ENCODE results near the gene RBM18. TPM values are rescaled to one million over a fixed set of nuclear protein-coding genes. Genes with fewer than 3 reads are reported as not detected.
A peak's percentile ranks its signal among the peaks of the same experiment; 100 is the strongest.

Gene RBM18
- total RNA-seq, 6 experiments from 2014 or later: 25.6 to 30.5 (median 27.6) TPM

- DNase-seq: no peak
- H3K36me3 Mint-ChIP-seq (ENCODE audit: low read depth): no peaks in the 10 kb centered on the region
- no peaks in the 10 kb centered on the region for H3K4me1 Mint-ChIP-seq (ENCODE audit: low read depth)
- H3K27me3 Mint-ChIP-seq (ENCODE audit: insufficient read depth): peaks cover 11% of the 10 kb centered on the region
- no peak overlapping the region for H3K4me3 Mint-ChIP-seq
- TF ChIP-seq CTCF (IDR thresholded peaks at IDR 0.05): no peak
- H3K9me3 Mint-ChIP-seq: no peaks in the 10 kb centered on the region
- H3K27ac Mint-ChIP-seq: no peak overlapping the region
These were observed 30.5 kb downstream of the RBM18 start for GRCh38 chr9:122234022-122234748.

- Mint-ChIP-seq H3K36me3 (ENCODE audit: low read depth) (no peaks in the 10 kb centered on the region), H3K9me3 (no peaks in the 10 kb centered on the region), H3K27ac (no peak overlapping the region), H3K27me3 (ENCODE audit: insufficient read depth) (peaks cover 11% of the 10 kb centered on the region), H3K4me3 (no peak overlapping the region), H3K4me1 (ENCODE audit: low read depth) (no peaks in the 10 kb centered on the region)
- DNase-seq: no peak
- TF ChIP-seq CTCF (IDR thresholded peaks at IDR 0.05): no peak
These were observed 31.8 kb downstream of the RBM18 start for GRCh38 chr9:122232796-122233306.

DNA sequence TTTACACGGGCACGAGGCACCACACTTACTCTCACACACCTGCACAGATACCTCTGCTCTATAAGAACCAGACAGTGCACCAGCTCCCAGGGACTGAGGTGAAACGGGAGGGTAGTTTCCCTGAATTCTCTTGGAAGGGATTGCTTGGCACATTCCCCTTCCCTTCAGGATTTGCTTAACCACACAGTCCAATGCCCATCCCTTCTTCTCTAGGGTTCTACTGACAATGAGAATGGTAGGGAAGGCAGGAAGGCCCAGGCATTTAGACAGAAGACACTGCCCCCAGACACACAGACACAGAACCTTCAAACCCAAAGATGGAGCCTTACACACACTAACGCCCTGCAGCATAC is 35.2 kb downstream of the RBM18 start:
- no peak for TF ChIP-seq CTCF (IDR thresholded peaks at IDR 0.05)
- DNase-seq: no peak
- Mint-ChIP-seq H3K4me3 (no peak overlapping the region), H3K27me3 (ENCODE audit: insufficient read depth) (peaks cover 25% of the 10 kb centered on the region), H3K27ac (no peak overlapping the region), H3K4me1 (ENCODE audit: low read depth) (peaks cover 8% of the 10 kb centered on the region; the same call in 1 of the 2 replicates), H3K9me3 (no peaks in the 10 kb centered on the region), H3K36me3 (ENCODE audit: low read depth) (peaks cover 3% of the 10 kb centered on the region; the same call in 1 of the 2 replicates)

DNA sequence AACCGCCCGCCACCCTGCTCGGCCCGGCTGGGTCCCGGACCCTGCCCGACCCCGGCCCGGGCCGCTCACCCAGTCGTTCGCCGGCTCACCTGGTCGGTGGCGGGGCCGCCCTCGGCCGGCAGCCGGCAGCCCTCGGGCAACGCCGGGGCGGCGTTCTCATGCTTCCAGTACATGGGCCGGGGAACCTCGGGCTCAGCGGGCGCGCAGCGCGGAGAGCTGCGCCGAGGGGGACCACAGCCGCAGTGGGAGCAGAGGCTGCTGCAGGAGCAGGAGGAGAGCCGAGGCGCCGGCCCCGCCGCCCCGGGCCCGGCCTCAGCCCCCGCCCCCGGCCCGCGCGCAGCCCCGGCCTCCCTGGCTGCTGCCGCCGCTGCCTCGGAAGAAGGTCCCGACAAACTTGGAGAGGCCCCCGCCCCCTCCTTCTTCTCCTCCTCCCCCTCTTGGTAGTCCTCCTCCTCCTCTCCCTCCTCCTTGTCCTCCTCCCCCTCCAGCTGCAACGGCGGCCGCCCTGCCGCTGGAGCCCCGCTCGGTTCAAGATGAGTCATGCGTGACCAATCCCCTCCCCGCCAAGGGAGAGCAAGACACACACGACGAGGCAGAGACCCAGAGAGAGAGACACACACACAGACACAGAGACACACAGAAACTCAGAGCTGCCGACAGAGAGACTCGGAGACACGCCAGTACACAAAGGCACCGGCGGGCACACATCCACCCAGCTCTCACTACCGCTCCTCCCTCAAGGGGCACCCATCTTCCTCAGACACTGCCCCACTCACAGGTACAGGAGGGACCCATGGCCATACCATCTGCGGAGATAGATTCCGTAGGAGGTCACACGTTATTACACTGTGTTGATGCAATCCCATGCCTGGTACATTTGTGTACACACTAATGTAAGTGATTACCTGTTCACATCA is 35.8 kb downstream of the RBM18 start, which contains the start of gene LHX6:
LHX6 (minus strand) TSS at position 390 of the 917 bp plus-strand sequence; CDS start at position 173, 217 bp downstream.
- H3K27me3 Mint-ChIP-seq (ENCODE audit: insufficient read depth): peaks cover 25% of the 10 kb centered on the region
- H3K9me3 Mint-ChIP-seq: no peaks in the 10 kb centered on the region
- H3K4me1 Mint-ChIP-seq (ENCODE audit: low read depth): peaks cover 8% of the 10 kb centered on the region; the same call in 1 of the 2 replicates
- H3K4me3 Mint-ChIP-seq: peak within 1 kb of the TSS; percentile 61; the same call in 1 of the 2 replicates
- TF ChIP-seq CTCF (IDR thresholded peaks at IDR 0.05): no peak
- no peak within 1 kb of the TSS for H3K27ac Mint-ChIP-seq
- peaks cover 3% of the 10 kb centered on the region; the same call in 1 of the 2 replicates for H3K36me3 Mint-ChIP-seq (ENCODE audit: low read depth)
- peak; percentile 27 for DNase-seq

- Mint-ChIP-seq H3K9me3 (no peaks in the 10 kb centered on the region), H3K36me3 (ENCODE audit: low read depth) (peaks cover 3% of the 10 kb centered on the region; the same call in 1 of the 2 replicates), H3K4me1 (ENCODE audit: low read depth) (peaks cover 8% of the 10 kb centered on the region; the same call in 1 of the 2 replicates), H3K27me3 (ENCODE audit: insufficient read depth) (peaks cover 30% of the 10 kb centered on the region), H3K27ac (no peak overlapping the region), H3K4me3 (peak overlapping the region; percentile 61; the same call in 1 of the 2 replicates)
- no peak for TF ChIP-seq CTCF (IDR thresholded peaks at IDR 0.05)
- DNase-seq: no peak
These were observed 36.5 kb downstream of the RBM18 start for GRCh38 chr9:122228191-122228567.

All from HFFc6 (cell line).